H1 (cell line): ENCODE results near the gene BAZ2A. TPM values are rescaled to one million over a fixed set of nuclear protein-coding genes. Genes with fewer than 3 reads are reported as not detected.

Source experiments
- BCL11A ChIP-seq, 2 experiments: IDR thresholded peaks; one replicate each; pipeline ENCODE4 v1.6.1; 2011; ENCODE audit warnings: low read depth in 2 of 2, low read length in 2 of 2, mild to moderate bottlenecking in 2 of 2
- BRCA1 ChIP-seq: IDR thresholded peaks from 2 replicates; pipeline ENCODE4 v1.6.1; 2012; ENCODE audit warnings: low read depth, low read length, improper control_type of control experiment
- CBX5 ChIP-seq: fragments of 300-800, 300-1000 bp; sonication (generic); IDR thresholded peaks from 2 replicates; pipeline ENCODE4 v1.7.1; 2016; ENCODE audit warnings: antibody characterized with exemption, low read length, low read depth
- CEBPB ChIP-seq: IDR thresholded peaks from 2 replicates; pipeline ENCODE4 v1.6.1; 2012; ENCODE audit warnings: low read depth, low read length
- CHD1 ChIP-seq: IDR thresholded peaks from 2 replicates; pipeline ENCODE4 v1.6.1; 2012; ENCODE audit warnings: low read depth, low read length, improper control_type of control experiment
- GTF2F1 ChIP-seq: IDR thresholded peaks from 2 replicates; pipeline ENCODE4 v1.6.1; 2012; ENCODE audit warnings: low read depth, low read length, improper control_type of control experiment, borderline replicate concordance
- HDAC2 ChIP-seq, 2 experiments: fragments of 300-600 bp in 1 of 2; sonication (generic) in 1 of 2; IDR thresholded peaks; 2 replicates each; pipeline ENCODE4 v1.6.1; 2011 to 2012; ENCODE audit warnings: low read depth in 2 of 2, low read length in 2 of 2, mild to moderate bottlenecking in 2 of 2, moderate library complexity in 2 of 2, borderline replicate concordance in 1 of 2, inconsistent platforms in 1 of 2
- JUND ChIP-seq: IDR thresholded peaks from 2 replicates; pipeline ENCODE4 v1.6.1; 2011; ENCODE audit warnings: mild to moderate bottlenecking, improper control_type of control experiment, low read length
- KDM1A ChIP-seq: fragments of 200-600, 300-600 bp; sonication (generic); IDR thresholded peaks from 2 replicates; pipeline ENCODE4 v1.7.1; 2016; ENCODE audit warnings: mild to moderate bottlenecking, low read length, borderline replicate concordance
- KDM4A ChIP-seq: IDR thresholded peaks from one replicate; pipeline ENCODE4 v1.7.1; 2012; ENCODE audit warnings: low read depth, mild to moderate bottlenecking, moderate library complexity, low read length, inconsistent platforms; ENCODE audit not compliant: severe bottlenecking
- KDM5A ChIP-seq: fragments of 200-600 bp; IDR thresholded peaks from 2 replicates; pipeline ENCODE4 v1.7.1; 2012; ENCODE audit warnings: mild to moderate bottlenecking, low read length, inconsistent platforms, mixed read lengths
- NRF1 ChIP-seq: IDR thresholded peaks from 2 replicates; pipeline ENCODE4 v1.6.1; 2011; ENCODE audit warnings: mild to moderate bottlenecking, low read depth, low read length, improper control_type of control experiment
- RAD21 ChIP-seq, 2 experiments: IDR thresholded peaks in 1 of 2; conservative IDR thresholded peaks in 1 of 2; 2 replicates each; pipeline ENCODE4 v1.6.1; 2011; ENCODE audit warnings: low read depth in 2 of 2, low read length in 2 of 2, improper control_type of control experiment in 1 of 2, inconsistent platforms in 1 of 2, mild to moderate bottlenecking in 1 of 2, moderate library complexity in 1 of 2
- RBBP5 ChIP-seq: IDR thresholded peaks from 2 replicates; pipeline ENCODE4 v1.7.1; 2012; ENCODE audit warnings: low read depth, mild to moderate bottlenecking, inconsistent platforms, low read length, moderate library complexity, borderline replicate concordance
- RFX5 ChIP-seq: IDR thresholded peaks from 2 replicates; pipeline ENCODE4 v1.6.1; 2011; ENCODE audit warnings: low read depth, low read length, improper control_type of control experiment, borderline replicate concordance
- SIX5 ChIP-seq: IDR thresholded peaks from 2 replicates; pipeline ENCODE4 v1.6.1; 2011; ENCODE audit warnings: mild to moderate bottlenecking, low read depth, low read length
- SP4 ChIP-seq: IDR thresholded peaks from 2 replicates; pipeline ENCODE4 v1.6.1; 2012; ENCODE audit warnings: low read length, inconsistent platforms
- SRF ChIP-seq: IDR thresholded peaks from 2 replicates; pipeline ENCODE4 v1.6.1; 2011; ENCODE audit warnings: mild to moderate bottlenecking, low read depth, low read length, moderate library complexity
- SUZ12 ChIP-seq: fragments of 200-600 bp; sonication (generic); IDR thresholded peaks from 2 replicates; pipeline ENCODE4 v1.6.1; 2012; ENCODE audit warnings: mild to moderate bottlenecking, inconsistent platforms, low read length, moderate library complexity, mixed read lengths
- TAF1 ChIP-seq: IDR thresholded peaks from 2 replicates; pipeline ENCODE4 v1.6.1; 2011; ENCODE audit warnings: mild to moderate bottlenecking, low read depth, low read length
- TAF7 ChIP-seq: optimal IDR thresholded peaks from 2 replicates; pipeline ENCODE3; 2011; ENCODE audit warnings: low read depth, mild to moderate bottlenecking, inconsistent platforms, low read length, moderate library complexity, borderline replicate concordance
- polyA plus RNA-seq, 7 experiments: library from polyadenylated mRNA; depleted of rRNA in 3 of 7; stranded (reverse) in 5 of 7; unstranded in 2 of 7; fragments of >200 nt in 5 of 7; fragments of 200-250 nt in 2 of 7; gene quantifications; 1 replicate in 5 of 7; 2 replicates in 1 of 7; 4 replicates in 1 of 7; pipeline versions ENCODE4 v1.2.1 to v1.2.3, GENCODE V29; 2011 to 2013; ENCODE audit warnings: missing spikeins in 2 of 7, mixed read lengths in 2 of 7
- total RNA-seq: library from RNA; stranded (reverse); fragmentation: NEBNext Ultra II Directional; extraction: Animal tissue kit (Norgen Biotek cat#: 25700); gene quantifications from 2 replicates; pipeline ENCODE4 v1.2.1, GENCODE V29; 2021
- TF ChIP-seq, protein P1 (sequence below): IDR thresholded peaks from 2 replicates; pipeline ENCODE4 v1.6.1; 2011; ENCODE audit warnings: low read depth, mild to moderate bottlenecking, low read length; ENCODE audit not compliant: insufficient read depth

Gene BAZ2A
- total and polyA plus RNA-seq, 2 of the 8 experiments (the other 6 are each of a cell fraction or from before 2014, with no cell fraction given) = 52.0 to 110 TPM

DNA sequence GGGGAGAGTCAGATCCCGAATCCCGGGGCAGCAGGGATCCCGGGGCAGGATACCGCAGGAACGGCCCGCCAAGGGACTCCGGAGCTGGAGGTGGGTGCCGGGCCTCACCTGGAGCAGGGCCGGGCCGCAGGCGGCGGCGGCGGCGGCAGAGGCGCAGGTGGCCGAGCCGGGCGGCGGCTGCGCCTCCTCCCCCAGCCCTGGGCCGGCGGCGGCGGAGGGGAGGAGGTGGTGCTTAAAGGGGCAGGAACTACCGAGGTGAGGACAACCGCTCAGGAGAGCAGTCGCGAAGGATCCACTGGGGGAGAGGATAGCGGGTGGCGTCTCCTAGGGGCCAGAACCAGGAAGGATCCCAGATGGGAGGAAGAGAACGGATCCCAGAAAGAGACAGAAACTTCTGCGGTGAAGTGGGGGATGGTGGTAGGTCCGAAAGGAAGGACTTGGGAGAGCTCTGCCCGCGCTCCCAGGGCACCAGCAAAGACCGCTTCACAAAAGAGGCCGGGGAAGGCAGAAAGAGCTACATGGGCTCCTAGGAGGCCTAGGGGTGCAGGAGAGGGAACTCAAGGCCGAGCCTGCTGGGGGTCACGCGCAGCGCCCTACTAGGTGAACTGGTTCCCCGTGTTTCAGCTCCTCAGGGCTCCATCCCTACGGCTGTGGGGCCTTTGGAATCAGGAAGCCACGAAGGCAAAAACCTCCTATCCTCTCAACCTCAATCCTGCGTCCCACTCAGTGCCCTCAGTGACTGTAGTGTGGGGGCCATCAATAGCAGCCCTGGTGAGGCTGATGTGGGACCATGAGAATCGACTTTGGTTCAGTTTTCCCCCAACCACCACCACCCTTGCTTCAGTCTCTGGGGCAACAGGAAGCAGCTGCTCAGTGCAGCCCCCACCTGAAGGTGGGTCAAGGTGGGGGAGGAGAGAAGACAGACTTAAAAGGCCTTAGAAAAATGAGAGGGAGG, 5.0 kb upstream of the BAZ2A start (continued):
- TF ChIP-seq GTF2F1 = no peak
- TF ChIP-seq NRF1 = no peak
- TF ChIP-seq HDAC2 (IDR thresholded peaks at IDR 0.05; ENCODE audit: borderline replicate concordance in 1 of 2, low read depth in 2 of 2, low read length in 2 of 2) = no peak
- TF ChIP-seq RAD21 (IDR thresholded peaks at IDR 0.05 in 1 of 2, conservative IDR thresholded peaks at IDR 0.05 in 1 of 2; ENCODE audit: low read depth in 2 of 2, low read length in 2 of 2) = peak; percentile 20 to 33; a peak in 1 of 4 replicates
- TF ChIP-seq CBX5 = no peak
- TF ChIP-seq TAF7 = no peak
- no peak for TF ChIP-seq SIX5
- TF ChIP-seq KDM5A = no peak
- peak; percentile 45; the same call in 1 of the 2 replicates for TF ChIP-seq SUZ12
- TF ChIP-seq CEBPB = no peak
- no peak for TF ChIP-seq JUND
- no peak for TF ChIP-seq SP4
- peak; percentile 80 for TF ChIP-seq KDM4A
- no peak for TF ChIP-seq TAF1
- TF ChIP-seq RFX5 = no peak
- TF ChIP-seq, protein P1, sequence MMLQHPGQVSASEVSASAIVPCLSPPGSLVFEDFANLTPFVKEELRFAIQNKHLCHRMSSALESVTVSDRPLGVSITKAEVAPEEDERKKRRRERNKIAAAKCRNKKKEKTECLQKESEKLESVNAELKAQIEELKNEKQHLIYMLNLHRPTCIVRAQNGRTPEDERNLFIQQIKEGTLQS = no peak
- TF ChIP-seq KDM1A = no peak
- no peak for TF ChIP-seq SRF
- no peak for TF ChIP-seq CHD1
- TF ChIP-seq BCL11A (IDR thresholded peaks at IDR 0.05; ENCODE audit: low read depth in 2 of 2, low read length in 2 of 2) = no peak
- TF ChIP-seq RBBP5 = 0 out of 2 replicates have a peak, but pooled peaks have one; percentile 42
- TF ChIP-seq BRCA1 = no peak
